HCT116 (cell line): ENCODE measurements around the gene GJA10.

Experiments used
- EZH2phosphoT487 ChIP-seq: fragments of 200-600 bp; IDR thresholded peaks from 2 replicates; pipeline ENCODE4 v1.6.1; 2018; ENCODE audit warnings: antibody characterized with exemption, borderline replicate concordance
- TF ChIP-seq, protein P1 (sequence below): IDR thresholded peaks from 2 replicates; pipeline ENCODE4 v1.6.1; 2012

DNA sequence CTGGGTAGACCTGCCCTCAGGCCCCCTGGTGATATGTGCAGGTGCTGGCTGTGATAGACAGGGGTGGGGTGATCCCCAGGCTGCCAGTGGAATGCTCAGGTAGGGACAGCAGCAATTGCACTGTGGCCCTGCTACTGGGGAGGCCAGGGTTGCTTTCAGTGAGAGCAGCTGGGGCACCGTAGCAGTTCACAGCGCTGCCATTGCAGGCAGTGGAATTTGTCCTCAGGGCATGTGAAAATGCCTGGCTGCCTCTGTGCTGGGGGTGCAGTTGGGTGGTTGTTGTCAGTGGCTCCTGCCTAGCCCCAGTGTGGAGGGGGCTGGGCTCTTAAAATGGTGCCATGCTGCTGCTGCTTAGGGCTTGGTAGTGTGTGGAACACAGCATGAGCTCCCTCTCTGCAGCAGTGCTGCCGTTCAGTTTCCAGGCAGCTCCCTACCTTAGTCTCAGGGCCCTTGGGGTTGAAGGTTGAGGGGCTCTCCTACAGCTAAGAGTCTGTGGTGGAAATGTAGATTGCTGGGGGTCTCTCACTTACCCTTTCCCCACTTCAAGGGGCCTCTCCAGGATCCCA, 23.6 kb downstream of the GJA10 start:
- TF ChIP-seq, protein P1, sequence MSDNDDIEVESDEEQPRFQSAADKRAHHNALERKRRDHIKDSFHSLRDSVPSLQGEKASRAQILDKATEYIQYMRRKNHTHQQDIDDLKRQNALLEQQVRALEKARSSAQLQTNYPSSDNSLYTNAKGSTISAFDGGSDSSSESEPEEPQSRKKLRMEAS, result no peak
- no peak for TF ChIP-seq EZH2phosphoT487
